GM12878 (cell line): ENCODE measurements around the gene RPL37A. TPM values are rescaled to one million over a fixed set of nuclear protein-coding genes. Genes with fewer than 3 reads are reported as not detected.
A peak's percentile ranks its signal among the peaks of the same experiment; 100 is the strongest.

Source experiments
- EZH2 ChIP-seq: IDR thresholded peaks from 2 replicates; pipeline ENCODE4 v1.6.1; 2012; ENCODE audit warnings: low read depth, mild to moderate bottlenecking, control low read depth, inconsistent platforms, low read length, borderline replicate concordance; ENCODE audit not compliant: control insufficient read depth
- HDAC6 ChIP-seq: fragments of 200-600 bp; sonication (generic); IDR thresholded peaks from one replicate; pipeline ENCODE4 v1.8.0; 2017; ENCODE audit warnings: antibody characterized with exemption; ENCODE audit not compliant: unreplicated experiment
- IKZF1 ChIP-seq: fragments of 450-650 bp; conservative IDR thresholded peaks from 2 replicates; pipeline ENCODE4 v1.6.1; 2017; ENCODE audit warnings: antibody characterized with exemption, mild to moderate bottlenecking
- IRF4 ChIP-seq: IDR thresholded peaks from 2 replicates; pipeline ENCODE4 v1.6.1; 2011; ENCODE audit warnings: low read depth, low read length
- MEF2A ChIP-seq: IDR thresholded peaks from 2 replicates; pipeline ENCODE4 v1.6.1; 2011; ENCODE audit warnings: low read depth, mild to moderate bottlenecking, low read length, moderate library complexity; ENCODE audit not compliant: insufficient read depth
- NRF1 ChIP-seq: conservative IDR thresholded peaks from 2 replicates; pipeline ENCODE4 v1.6.1; 2011; ENCODE audit warnings: mild to moderate bottlenecking, low read depth, low read length, improper control_type of control experiment
- POLR2A ChIP-seq: IDR thresholded peaks from 2 replicates; pipeline ENCODE4 v1.6.1; 2011; ENCODE audit warnings: low read depth, mild to moderate bottlenecking, low read length
- YY1 ChIP-seq: IDR thresholded peaks from 2 replicates; pipeline ENCODE4 v1.6.1; 2011; ENCODE audit warnings: low read depth, mild to moderate bottlenecking, low read length
- ZBTB4 ChIP-seq: fragments of 450-650 bp; formaldehyde crosslinking; IDR thresholded peaks from 2 replicates; pipeline ENCODE4 v1.4.0; 2022; ENCODE audit warnings: mild to moderate bottlenecking, moderate library complexity
- ZNF217 ChIP-seq: fragments of 450-650 bp; IDR thresholded peaks from 2 replicates; pipeline ENCODE4 v1.6.1; 2017; ENCODE audit warnings: antibody characterized with exemption, mild to moderate bottlenecking
- ZNF687 ChIP-seq: fragments of 450-650 bp; IDR thresholded peaks from 2 replicates; pipeline ENCODE4 v1.6.1; 2017; ENCODE audit warnings: mild to moderate bottlenecking, moderate library complexity
- polyA plus RNA-seq, 11 experiments: library from polyadenylated mRNA; depleted of rRNA in 4 of 11; unstranded in 6 of 11; stranded (reverse) in 5 of 11; fragments of >200 nt; fragmentation: Nextera tagmentation in 4 of 11; fragmentation: Illumina TruSeq in 1 of 11; extraction: Ambion mirVana in 4 of 11; extraction: Trizol in 1 of 11; gene quantifications; 1 replicate in 1 of 11; 2 replicates in 10 of 11; pipeline versions ENCODE4 v1.2.1 to v1.2.3, GENCODE V29; 2011 to 2016; ENCODE audit warnings: inconsistent platforms in 2 of 11, missing spikeins in 2 of 11, low read depth in 1 of 11
- total RNA-seq, 4 experiments: library from RNA; depleted of rRNA in 3 of 4; stranded (reverse); fragments of >200 nt in 3 of 4; fragmentation: Illumina TruSeq in 1 of 4; extraction: Trizol in 1 of 4; gene quantifications; 2 replicates each; pipeline versions ENCODE4 v1.2.1 to v1.2.3, GENCODE V29; 2013 to 2021
- TF ChIP-seq, protein P1 (sequence below): IDR thresholded peaks from 2 replicates; pipeline ENCODE4 v1.6.1; 2012; ENCODE audit warnings: low read depth, low read length, improper control_type of control experiment

RPL37A gene
- total and polyA plus RNA-seq, 10 of the 15 experiments (the other 5 are each of a cell fraction or from before 2014, with no cell fraction given), result 2,847 to 6,854 (median 5,110) TPM

DNA sequence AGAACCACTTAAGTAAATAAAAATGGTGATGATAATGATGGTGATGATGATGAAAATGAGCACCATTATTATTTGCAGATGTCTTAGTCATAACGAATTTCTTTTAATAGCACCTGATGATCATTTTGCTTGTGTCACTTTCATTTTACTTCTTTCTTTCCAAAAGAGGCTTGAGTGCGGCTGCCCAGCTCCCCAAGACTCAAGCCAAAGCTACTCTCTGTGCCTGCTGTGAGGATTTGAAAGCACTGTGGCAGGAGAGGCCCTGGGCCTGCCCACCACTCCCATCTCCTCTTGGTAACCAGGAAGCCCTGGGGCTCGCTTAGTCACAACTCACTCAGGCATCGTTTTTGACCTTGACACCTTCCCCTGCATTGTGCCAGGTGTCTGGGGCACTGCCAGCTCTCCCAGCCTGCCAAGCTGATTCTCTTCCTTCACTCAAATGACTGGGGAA, 41.2 kb downstream of the RPL37A start (continued):
- no peak for TF ChIP-seq ZBTB4
- no peak for TF ChIP-seq EZH2
- TF ChIP-seq HDAC6, result no peak
- no peak for TF ChIP-seq NRF1
- peak; percentile 30 for TF ChIP-seq IKZF1
- peak; percentile 68; the same call in 1 of the 2 replicates for TF ChIP-seq MEF2A
- TF ChIP-seq IRF4, result peak; percentile 43; the same call in 1 of the 2 replicates
- TF ChIP-seq POLR2A, result no peak
- 0 out of 2 replicates have a peak, but pooled peaks have one; percentile 8 for TF ChIP-seq YY1
- no peak for TF ChIP-seq ZNF217
- TF ChIP-seq ZNF687, result peak; percentile 33; the same call in 1 of the 2 replicates
- TF ChIP-seq, protein P1, sequence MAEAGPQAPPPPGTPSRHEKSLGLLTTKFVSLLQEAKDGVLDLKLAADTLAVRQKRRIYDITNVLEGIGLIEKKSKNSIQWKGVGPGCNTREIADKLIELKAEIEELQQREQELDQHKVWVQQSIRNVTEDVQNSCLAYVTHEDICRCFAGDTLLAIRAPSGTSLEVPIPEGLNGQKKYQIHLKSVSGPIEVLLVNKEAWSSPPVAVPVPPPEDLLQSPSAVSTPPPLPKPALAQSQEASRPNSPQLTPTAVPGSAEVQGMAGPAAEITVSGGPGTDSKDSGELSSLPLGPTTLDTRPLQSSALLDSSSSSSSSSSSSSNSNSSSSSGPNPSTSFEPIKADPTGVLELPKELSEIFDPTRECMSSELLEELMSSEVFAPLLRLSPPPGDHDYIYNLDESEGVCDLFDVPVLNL, result no peak
